AG10803 (cell line): Measurements from ENCODE around the gene ISG20.

Experiments used
- DNase-seq: peaks from one replicate; pipeline ENCODE4 v3.0.0; 2010; ENCODE audit warnings: low read depth
- H3K4me3 ChIP-seq: 2 replicates; pipeline ENCODE4 v1.5.1; 2011; ENCODE audit warnings: mild to moderate bottlenecking, low read length, control low read depth
- TF ChIP-seq, protein P1 (sequence below): conservative IDR thresholded peaks from 2 replicates; pipeline ENCODE4 v1.5.1; 2011; ENCODE audit warnings: mild to moderate bottlenecking, low read length, control low read depth, inconsistent platforms

ISG20 gene

DNA sequence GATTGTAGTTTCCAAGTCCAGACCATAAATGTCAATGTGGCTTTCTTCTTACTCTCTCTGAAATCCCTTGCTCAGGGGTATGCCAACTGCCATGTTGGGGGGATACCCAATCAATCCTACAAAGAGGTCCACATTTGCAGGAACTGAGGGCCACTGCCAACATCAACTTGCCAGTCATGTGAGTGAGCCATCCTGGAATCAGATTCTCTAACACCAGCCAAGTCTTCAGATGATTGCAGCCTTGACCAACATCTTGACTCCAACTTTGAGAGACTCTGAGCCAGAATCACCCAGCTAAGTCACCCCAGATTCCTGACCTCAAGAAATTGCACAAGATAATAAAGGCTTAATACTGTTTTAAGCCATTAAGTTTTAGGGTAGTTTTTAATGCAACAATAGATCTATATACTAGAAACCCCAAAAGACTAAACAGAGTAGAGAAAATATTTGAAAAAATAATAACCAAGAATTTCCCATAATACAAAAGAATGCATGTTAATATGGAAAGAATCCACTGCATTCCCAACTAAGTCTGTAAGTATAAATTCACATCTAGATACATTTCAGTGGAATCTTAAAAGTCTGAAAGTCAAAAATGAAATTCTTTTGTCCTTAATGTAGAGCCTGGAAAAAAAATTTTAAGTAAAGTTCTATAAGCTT, 22.4 kb downstream of the ISG20 start:
- no peak overlapping the region for H3K4me3 ChIP-seq
- TF ChIP-seq, protein P1, sequence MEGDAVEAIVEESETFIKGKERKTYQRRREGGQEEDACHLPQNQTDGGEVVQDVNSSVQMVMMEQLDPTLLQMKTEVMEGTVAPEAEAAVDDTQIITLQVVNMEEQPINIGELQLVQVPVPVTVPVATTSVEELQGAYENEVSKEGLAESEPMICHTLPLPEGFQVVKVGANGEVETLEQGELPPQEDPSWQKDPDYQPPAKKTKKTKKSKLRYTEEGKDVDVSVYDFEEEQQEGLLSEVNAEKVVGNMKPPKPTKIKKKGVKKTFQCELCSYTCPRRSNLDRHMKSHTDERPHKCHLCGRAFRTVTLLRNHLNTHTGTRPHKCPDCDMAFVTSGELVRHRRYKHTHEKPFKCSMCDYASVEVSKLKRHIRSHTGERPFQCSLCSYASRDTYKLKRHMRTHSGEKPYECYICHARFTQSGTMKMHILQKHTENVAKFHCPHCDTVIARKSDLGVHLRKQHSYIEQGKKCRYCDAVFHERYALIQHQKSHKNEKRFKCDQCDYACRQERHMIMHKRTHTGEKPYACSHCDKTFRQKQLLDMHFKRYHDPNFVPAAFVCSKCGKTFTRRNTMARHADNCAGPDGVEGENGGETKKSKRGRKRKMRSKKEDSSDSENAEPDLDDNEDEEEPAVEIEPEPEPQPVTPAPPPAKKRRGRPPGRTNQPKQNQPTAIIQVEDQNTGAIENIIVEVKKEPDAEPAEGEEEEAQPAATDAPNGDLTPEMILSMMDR, result no peak
- peak; percentile 78 for DNase-seq

DNA sequence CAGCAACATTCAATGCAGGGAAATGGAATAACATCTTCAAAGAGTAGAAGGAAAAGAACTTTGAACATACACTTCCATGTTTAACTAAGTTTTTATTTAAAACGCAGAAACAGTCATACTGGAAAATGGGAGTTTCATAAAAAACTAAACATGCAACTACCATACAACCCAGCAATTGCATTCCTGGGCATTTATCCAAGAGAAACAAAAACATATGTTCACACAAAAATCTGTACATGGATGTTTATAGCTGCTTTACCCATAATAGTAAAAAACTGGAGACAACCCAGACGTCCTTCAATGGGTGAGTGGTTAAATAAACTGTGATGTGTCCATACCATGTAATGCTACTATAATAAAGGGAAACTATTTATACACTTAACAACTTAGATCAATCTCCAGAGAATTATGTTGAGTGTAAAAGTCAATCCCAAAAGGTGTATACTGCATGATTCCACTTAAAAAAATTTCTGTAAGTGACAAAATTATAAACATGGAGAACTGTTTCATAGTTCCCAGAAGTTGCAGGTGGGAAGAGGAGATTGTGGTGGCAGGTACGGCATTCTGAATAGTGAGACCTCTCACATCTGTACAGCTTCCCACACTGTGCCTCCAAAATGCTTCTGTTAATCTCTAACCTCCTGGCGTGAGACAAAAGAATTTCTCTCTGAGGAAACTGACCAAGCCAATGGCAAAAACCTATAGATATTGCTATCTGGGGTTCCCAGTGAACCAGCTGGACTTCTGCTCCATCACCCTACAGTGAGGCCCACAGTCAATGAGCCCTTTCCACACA, 23.1 kb downstream of the ISG20 start:
- DNase-seq, result peak; percentile 42
- H3K4me3 ChIP-seq, result no peak overlapping the region
- TF ChIP-seq, protein P1, result no peak

DNA sequence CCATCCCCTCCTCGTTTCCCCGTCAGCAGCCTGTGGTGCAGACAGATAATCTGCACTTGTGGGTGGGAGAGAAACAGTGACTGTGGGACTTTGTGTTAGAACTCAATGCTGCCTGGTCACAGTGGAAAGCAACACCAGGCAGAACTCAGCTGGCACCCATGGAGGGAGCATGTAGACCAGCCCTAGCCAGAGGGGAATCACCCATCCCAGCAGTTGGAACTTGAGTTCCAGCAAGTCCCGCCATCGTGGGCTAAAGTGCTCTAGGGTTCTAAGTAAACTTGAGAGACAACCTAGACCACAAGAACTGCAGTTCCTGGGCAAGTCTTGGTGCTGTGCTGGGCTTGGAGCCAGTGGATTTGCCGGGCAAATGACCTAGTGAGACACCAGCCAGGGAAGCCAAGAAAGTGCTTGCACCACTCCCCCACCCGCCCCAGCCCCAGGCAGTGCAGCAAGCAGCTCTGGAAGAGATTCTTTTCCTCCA, 24.4 kb downstream of the ISG20 start:
- TF ChIP-seq, protein P1, result no peak
- DNase-seq, result peak; percentile 40
- no peak overlapping the region for H3K4me3 ChIP-seq

DNA sequence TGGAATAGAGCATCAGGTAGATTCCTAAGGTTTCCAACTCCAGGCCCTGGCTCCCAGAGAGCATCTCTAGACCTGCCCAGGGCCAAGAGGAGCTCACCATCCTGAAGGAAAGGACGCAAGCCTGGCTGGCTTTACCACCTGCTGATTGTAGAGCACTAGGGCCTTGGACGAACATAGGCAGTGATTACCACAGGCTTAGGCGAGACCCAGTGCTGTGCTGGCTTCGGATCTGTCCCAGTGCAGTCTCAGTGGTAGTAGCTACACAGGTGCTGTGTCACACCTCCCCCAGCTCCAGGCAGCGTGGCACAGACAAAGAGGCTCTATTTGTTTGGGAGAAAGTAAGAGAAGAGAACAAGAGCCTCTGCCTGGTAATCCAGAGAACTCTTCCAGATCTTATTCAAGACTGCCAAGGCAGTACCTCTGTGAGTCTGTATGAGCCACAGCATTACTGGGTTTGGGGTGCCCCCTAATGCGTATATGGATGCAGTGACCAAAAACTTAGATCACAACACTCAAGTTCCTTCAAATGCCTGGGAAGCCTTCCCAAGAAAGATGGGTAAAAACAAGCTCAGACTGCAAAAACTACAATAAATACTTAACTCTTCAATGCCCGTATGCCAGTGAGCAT, 25.4 kb downstream of the ISG20 start:
- H3K4me3 ChIP-seq, result no peak overlapping the region
- TF ChIP-seq, protein P1, result no peak
- DNase-seq, result no peak

DNA sequence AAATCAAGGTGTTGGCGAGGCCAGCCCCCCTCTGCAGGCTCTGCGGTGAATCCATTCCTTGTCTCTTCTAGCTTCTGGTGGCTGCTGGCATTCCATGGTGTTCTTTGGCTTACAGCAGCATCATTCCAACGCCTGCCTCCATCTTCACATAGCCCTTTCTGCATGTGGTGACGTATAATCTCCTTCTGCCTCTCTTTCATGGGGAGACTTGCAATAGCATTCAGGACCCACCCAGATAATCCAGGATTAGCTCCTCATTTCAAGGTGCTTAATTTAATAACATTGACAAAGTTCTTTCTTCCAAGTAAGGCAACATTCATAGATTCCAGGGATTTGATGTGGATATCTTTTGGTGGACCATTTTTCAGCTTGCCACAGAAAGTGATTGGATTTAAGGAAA, 35.8 kb downstream of the ISG20 start:
- TF ChIP-seq, protein P1, result no peak
- DNase-seq, result no peak

DNA sequence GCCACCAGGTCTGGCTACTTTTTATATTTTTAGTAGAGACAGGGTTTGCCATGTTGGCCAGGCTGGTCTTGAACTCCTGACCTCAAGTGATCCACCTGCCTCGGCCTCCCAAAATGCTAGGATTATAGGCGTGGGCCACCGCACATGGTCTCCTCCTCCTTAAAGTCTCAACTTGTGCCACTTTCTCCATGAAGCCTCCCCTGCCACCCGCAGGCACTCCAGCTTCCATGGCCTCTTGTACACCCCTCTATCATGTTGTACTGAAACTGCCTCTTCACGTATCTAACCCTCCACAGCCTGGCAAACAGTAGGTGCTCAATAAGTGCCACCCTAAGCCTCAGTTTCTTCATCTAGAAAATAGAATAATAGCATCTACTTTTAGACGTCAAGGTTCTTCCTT, 39.9 kb downstream of the ISG20 start:
- DNase-seq, result no peak
- no peak overlapping the region for H3K4me3 ChIP-seq
- TF ChIP-seq, protein P1, result no peak

More for the DNA sequence above, 35.8 kb downstream of the ISG20 start:
- H3K4me3 ChIP-seq, result no peak overlapping the region
